ENCODE measurements around the gene NCOA4. TPM values are rescaled to one million over a fixed set of nuclear protein-coding genes. Genes with fewer than 3 reads are reported as not detected.

The NCOA4 gene
- total RNA-seq, 1 donor from 2014 or later = 131 TPM

- TF ChIP-seq CTCF (IDR thresholded peaks at IDR 0.05; ENCODE audit: insufficient read depth, low read length, poor library complexity, severe bottlenecking) = no peak
- H3K4me3 ChIP-seq (ENCODE audit: low read depth, low read length) = no peak overlapping the region
- no peaks in the 10 kb centered on the region for H3K27me3 ChIP-seq (ENCODE audit: control insufficient read depth, insufficient read depth, low read length)
- H3K36me3 ChIP-seq (ENCODE audit: control insufficient read depth, insufficient read depth, low read length) = no peaks in the 10 kb centered on the region
- DNase-seq (ENCODE audit: low read depth) = no peak
These were observed 13.6 kb downstream of the NCOA4 start for GRCh38 chr10:46016811-46017210.

- Histone ChIP-seq H3K27me3 (ENCODE audit: control insufficient read depth, insufficient read depth, low read length) (no peaks in the 10 kb centered on the region), H3K4me3 (ENCODE audit: low read depth, low read length) (no peak overlapping the region), H3K36me3 (ENCODE audit: control insufficient read depth, insufficient read depth, low read length) (no peaks in the 10 kb centered on the region)
- TF ChIP-seq CTCF (IDR thresholded peaks at IDR 0.05; ENCODE audit: insufficient read depth, low read length, poor library complexity, severe bottlenecking) = no peak
- no peak for DNase-seq (ENCODE audit: low read depth)
These were observed 14.2 kb downstream of the NCOA4 start for GRCh38 chr10:46016190-46016589.

- TF ChIP-seq CTCF (IDR thresholded peaks at IDR 0.05; ENCODE audit: insufficient read depth, low read length, poor library complexity, severe bottlenecking) = no peak
- DNase-seq (ENCODE audit: low read depth) = no peak
- Histone ChIP-seq H3K4me3 (ENCODE audit: low read depth, low read length) (no peak overlapping the region), H3K36me3 (ENCODE audit: control insufficient read depth, insufficient read depth, low read length) (no peaks in the 10 kb centered on the region), H3K27me3 (ENCODE audit: control insufficient read depth, insufficient read depth, low read length) (no peaks in the 10 kb centered on the region)
These were observed 15.6 kb downstream of the NCOA4 start for GRCh38 chr10:46014683-46015405.

- Histone ChIP-seq H3K27me3 (ENCODE audit: control insufficient read depth, insufficient read depth, low read length) (no peaks in the 10 kb centered on the region), H3K36me3 (ENCODE audit: control insufficient read depth, insufficient read depth, low read length) (no peaks in the 10 kb centered on the region), H3K4me3 (ENCODE audit: low read depth, low read length) (no peak overlapping the region)
- no peak for TF ChIP-seq CTCF (IDR thresholded peaks at IDR 0.05; ENCODE audit: insufficient read depth, low read length, poor library complexity, severe bottlenecking)
- no peak for DNase-seq (ENCODE audit: low read depth)
These were observed 16.2 kb downstream of the NCOA4 start for GRCh38 chr10:46014206-46014605.

- no peak for TF ChIP-seq CTCF (IDR thresholded peaks at IDR 0.05; ENCODE audit: insufficient read depth, low read length, poor library complexity, severe bottlenecking)
These were observed 17.7 kb downstream of the NCOA4 start for GRCh38 chr10:46012746-46013145.

GRCh38 chr10:46006219-46006618, 24.2 kb downstream of the NCOA4 start:
- H3K27me3 ChIP-seq (ENCODE audit: control insufficient read depth, insufficient read depth, low read length) = no peaks in the 10 kb centered on the region
- H3K4me3 ChIP-seq (ENCODE audit: low read depth, low read length) = no peak overlapping the region
- TF ChIP-seq CTCF (IDR thresholded peaks at IDR 0.05; ENCODE audit: insufficient read depth, low read length, poor library complexity, severe bottlenecking) = no peak
- no peaks in the 10 kb centered on the region for H3K36me3 ChIP-seq (ENCODE audit: control insufficient read depth, insufficient read depth, low read length)
- DNase-seq (ENCODE audit: low read depth) = peak; percentile 25

More at GRCh38 chr10:46012746-46013145, 17.7 kb downstream of the NCOA4 start:
- H3K36me3 ChIP-seq (ENCODE audit: control insufficient read depth, insufficient read depth, low read length) = no peaks in the 10 kb centered on the region
- no peak overlapping the region for H3K4me3 ChIP-seq (ENCODE audit: low read depth, low read length)
- H3K27me3 ChIP-seq (ENCODE audit: control insufficient read depth, insufficient read depth, low read length) = no peaks in the 10 kb centered on the region
- DNase-seq (ENCODE audit: low read depth) = no peak
